Measurements from ENCODE around the gene CALU. TPM values are rescaled to one million over a fixed set of nuclear protein-coding genes. Genes with fewer than 3 reads are reported as not detected.

Gene CALU
- total RNA-seq (ENCODE audit: unreplicated experiment): 63.6 TPM
- long read RNA-seq, transcript CALU-201 (7 exons, 3,357 nt): major isoform, 47 of 62 reads
- long read RNA-seq, partial matches to known transcripts: 3 of 62 reads
- long read RNA-seq, other reads (novel, unspliced or antisense): 5 of 62 reads

DNA sequence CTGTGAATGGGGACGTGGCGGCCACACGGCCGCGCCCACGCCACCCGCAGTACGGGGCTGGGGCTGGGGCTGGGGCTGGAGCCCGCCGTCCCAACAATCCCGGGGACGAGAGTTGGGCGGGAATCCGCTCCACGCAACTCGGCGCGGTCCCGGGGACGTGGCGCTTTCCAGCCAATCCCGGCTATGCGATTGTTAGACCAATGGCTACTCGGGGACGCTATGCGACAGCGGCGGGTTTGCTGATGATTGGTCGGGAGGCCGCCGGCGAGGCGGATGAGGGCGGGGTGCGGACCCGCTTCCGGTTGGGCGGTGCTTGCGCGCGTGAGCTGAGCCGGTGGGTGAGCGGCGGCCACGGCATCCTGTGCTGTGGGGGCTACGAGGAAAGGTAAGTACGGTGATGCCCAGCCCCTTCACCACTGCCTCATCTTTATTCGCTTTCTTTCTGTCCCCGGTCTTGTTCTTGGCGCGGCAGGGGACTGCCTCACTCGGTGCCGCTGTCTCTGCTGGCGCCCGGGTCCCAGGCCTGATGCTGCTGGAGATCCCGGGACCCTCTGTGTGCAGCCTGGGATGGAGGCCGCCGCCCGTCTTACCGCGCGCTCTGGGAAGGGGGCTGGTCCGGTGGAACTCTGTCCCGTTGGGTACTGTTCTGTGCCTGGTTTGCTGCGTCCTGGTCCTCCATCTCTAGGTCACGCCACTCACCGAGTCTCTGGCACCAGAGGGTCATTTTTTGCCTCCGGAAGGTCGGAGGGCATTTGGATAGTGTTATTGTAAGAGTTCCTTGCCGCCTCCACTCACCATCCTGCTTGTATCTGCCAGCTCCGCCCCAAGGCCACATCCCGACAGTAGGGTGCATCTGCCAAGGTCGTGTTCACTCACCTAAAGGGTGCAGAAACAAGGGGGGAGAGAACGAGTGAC lies at the start of gene CALU:
Gene CALU (plus strand): TSS at position 312 of the 915 bp plus-strand sequence. CDS start 9,225 bp downstream, outside the sequence.
- Mint-ChIP-seq H3K4me3 (ENCODE audit: unreplicated experiment) (peak within 1 kb of the TSS; percentile 96), H3K27me3 (ENCODE audit: unreplicated experiment) (peaks cover 2% of the 10 kb centered on the region), H3K9me3 (ENCODE audit: unreplicated experiment) (peaks cover 4% of the 10 kb centered on the region), H3K27ac (ENCODE audit: unreplicated experiment) (peak within 1 kb of the TSS; percentile 91), H3K36me3 (ENCODE audit: unreplicated experiment) (no peaks in the 10 kb centered on the region), H3K4me1 (ENCODE audit: low read depth, unreplicated experiment) (peaks cover 14% of the 10 kb centered on the region)
- peak; percentile 96 for DNase-seq
- TF ChIP-seq, protein P1, sequence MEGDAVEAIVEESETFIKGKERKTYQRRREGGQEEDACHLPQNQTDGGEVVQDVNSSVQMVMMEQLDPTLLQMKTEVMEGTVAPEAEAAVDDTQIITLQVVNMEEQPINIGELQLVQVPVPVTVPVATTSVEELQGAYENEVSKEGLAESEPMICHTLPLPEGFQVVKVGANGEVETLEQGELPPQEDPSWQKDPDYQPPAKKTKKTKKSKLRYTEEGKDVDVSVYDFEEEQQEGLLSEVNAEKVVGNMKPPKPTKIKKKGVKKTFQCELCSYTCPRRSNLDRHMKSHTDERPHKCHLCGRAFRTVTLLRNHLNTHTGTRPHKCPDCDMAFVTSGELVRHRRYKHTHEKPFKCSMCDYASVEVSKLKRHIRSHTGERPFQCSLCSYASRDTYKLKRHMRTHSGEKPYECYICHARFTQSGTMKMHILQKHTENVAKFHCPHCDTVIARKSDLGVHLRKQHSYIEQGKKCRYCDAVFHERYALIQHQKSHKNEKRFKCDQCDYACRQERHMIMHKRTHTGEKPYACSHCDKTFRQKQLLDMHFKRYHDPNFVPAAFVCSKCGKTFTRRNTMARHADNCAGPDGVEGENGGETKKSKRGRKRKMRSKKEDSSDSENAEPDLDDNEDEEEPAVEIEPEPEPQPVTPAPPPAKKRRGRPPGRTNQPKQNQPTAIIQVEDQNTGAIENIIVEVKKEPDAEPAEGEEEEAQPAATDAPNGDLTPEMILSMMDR (IDR thresholded peaks at IDR 0.05; ENCODE audit: partially characterized antibody, unreplicated experiment): no peak

DNA sequence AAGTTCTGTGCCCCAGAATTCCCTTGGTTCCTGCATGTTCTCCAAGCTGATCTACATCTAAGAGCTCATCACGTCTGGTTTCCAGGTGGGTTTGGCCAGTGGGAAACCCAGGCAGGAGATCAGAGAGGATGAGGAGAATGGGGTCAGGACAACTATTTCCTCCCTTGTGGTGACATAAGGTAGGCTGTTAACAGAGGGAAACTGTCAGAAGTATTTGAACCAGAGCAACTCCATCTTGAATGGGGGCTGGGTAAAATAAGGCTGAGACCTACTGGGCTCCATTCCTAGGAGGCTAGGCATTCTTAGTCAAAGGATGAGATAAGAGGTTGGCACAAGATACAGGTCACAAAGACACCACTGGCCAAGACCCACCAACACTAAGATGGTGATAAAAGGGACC lies 47.9 kb upstream of the CALU start:
- TF ChIP-seq, protein P1 (IDR thresholded peaks at IDR 0.05; ENCODE audit: partially characterized antibody, unreplicated experiment): no peak
- Mint-ChIP-seq H3K4me1 (ENCODE audit: low read depth, unreplicated experiment) (peaks cover 7% of the 10 kb centered on the region), H3K27me3 (ENCODE audit: unreplicated experiment) (peaks cover 2% of the 10 kb centered on the region), H3K27ac (ENCODE audit: unreplicated experiment) (no peak overlapping the region), H3K9me3 (ENCODE audit: unreplicated experiment) (peaks cover 5% of the 10 kb centered on the region), H3K4me3 (ENCODE audit: unreplicated experiment) (no peak overlapping the region), H3K36me3 (ENCODE audit: unreplicated experiment) (peaks cover 15% of the 10 kb centered on the region)
- no peak for DNase-seq

DNA sequence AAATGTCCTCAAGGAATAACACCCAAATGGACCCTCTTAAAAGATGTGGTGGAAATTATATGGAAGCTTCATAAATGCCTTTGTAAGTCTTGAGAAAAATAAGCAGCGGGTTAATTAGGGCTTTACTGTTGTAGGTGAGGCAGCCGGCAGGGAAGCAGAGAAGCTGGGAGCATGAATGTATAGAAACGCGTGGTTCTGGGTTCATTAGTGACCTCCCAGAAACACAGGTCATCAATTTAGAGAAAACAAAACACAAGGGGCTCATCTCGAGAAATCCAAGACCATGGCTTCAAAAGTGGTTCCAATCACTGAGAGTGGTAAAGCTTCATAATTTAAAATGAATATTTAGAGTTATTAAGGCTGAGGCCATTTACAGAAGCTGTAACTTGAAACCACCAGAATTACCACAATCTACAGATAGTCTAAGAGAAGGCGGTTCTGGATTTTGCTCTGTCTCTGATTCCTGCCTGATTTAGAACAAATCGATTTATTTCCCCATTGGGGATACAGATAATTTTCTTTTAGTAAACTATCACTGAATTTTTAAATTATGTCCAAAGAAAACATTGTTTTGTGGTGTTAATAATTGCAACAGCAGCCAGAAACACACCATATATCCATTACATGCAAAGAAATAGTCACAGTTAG lies 46.4 kb upstream of the CALU start:
- TF ChIP-seq, protein P1 (IDR thresholded peaks at IDR 0.05; ENCODE audit: partially characterized antibody, unreplicated experiment): no peak
- Mint-ChIP-seq H3K9me3 (ENCODE audit: unreplicated experiment) (peaks cover 3% of the 10 kb centered on the region), H3K4me3 (ENCODE audit: unreplicated experiment) (no peak overlapping the region), H3K36me3 (ENCODE audit: unreplicated experiment) (peaks cover under 1% of the 10 kb centered on the region), H3K27me3 (ENCODE audit: unreplicated experiment) (peaks cover 6% of the 10 kb centered on the region), H3K27ac (ENCODE audit: unreplicated experiment) (no peak overlapping the region), H3K4me1 (ENCODE audit: low read depth, unreplicated experiment) (peaks cover 9% of the 10 kb centered on the region)
- no peak for DNase-seq

DNA sequence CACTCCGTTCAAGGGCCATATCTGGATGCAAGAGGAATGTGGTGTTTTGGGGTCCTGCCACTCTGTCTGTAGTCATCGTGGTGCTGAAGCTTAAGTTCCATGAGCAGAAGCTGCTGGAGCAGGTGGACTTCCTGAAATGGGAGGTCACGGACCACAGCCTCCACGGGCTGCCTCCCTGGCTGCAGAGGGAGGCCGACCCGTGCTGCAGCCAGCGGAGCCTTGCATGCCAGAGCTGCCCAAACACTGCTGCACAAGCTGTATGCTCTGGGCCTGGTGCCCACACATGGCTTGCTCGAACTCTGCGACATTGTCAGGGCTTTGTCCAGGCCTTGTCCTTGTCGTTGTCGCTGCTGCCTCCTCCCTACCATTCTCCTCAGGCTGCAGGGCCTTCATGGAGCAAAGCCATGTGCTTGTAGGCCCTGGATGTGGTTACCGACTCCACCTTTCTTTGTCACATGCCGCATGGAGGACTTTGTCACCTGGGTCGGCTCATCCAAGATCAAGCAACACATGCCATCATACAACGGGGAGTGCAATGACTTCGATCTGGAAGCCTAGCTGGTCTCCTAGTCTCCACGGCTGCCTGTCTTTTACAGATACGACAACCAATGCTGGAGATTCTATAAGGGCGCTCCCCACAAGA lies 45.7 kb upstream of the CALU start:
- DNase-seq: no peak
- peaks cover 10% of the 10 kb centered on the region for H3K27me3 Mint-ChIP-seq (ENCODE audit: unreplicated experiment)
- TF ChIP-seq, protein P1 (IDR thresholded peaks at IDR 0.05; ENCODE audit: partially characterized antibody, unreplicated experiment): no peak
- H3K36me3 Mint-ChIP-seq (ENCODE audit: unreplicated experiment): no peaks in the 10 kb centered on the region
- H3K4me1 Mint-ChIP-seq (ENCODE audit: low read depth, unreplicated experiment): peaks cover 9% of the 10 kb centered on the region
- H3K27ac Mint-ChIP-seq (ENCODE audit: unreplicated experiment): no peak overlapping the region
- no peak overlapping the region for H3K4me3 Mint-ChIP-seq (ENCODE audit: unreplicated experiment)
- H3K9me3 Mint-ChIP-seq (ENCODE audit: unreplicated experiment): peaks cover 1% of the 10 kb centered on the region
